HG02623 (cell line): ENCODE data around the gene EBF3.

Experiments used
- ATAC-seq: cut with Tn5 transposase; IDR thresholded peaks from one replicate; pipeline ENCODE4 v1.9.1; 2021; ENCODE audit warnings: moderate library complexity; ENCODE audit not compliant: unreplicated experiment

Gene EBF3

GRCh38 chr10:129963641-129964501 is at the start of gene EBF3:
TSS of gene EBF3 (minus strand) at chr10:129964274. CDS start at chr10:129963768, 506 bp downstream.
- ATAC-seq, result no peak

GRCh38 chr10:130013335-130014262 is 49.5 kb upstream of the EBF3 start:
- no peak for ATAC-seq

GRCh38 chr10:130012129-130012528 is 48.1 kb upstream of the EBF3 start:
- ATAC-seq, result no peak

- ATAC-seq, result no peak
These were observed 46.6 kb upstream of the EBF3 start for GRCh38 chr10:130010653-130011052.

GRCh38 chr10:130009228-130009627 is 45.2 kb upstream of the EBF3 start:
- ATAC-seq, result no peak

- no peak for ATAC-seq
These were observed 39.9 kb upstream of the EBF3 start for GRCh38 chr10:130003787-130004613.

GRCh38 chr10:130003166-130003565 is 39.1 kb upstream of the EBF3 start:
- no peak for ATAC-seq

GRCh38 chr10:130002606-130003005 is 38.5 kb upstream of the EBF3 start:
- no peak for ATAC-seq

GRCh38 chr10:130000918-130001317 is 36.8 kb upstream of the EBF3 start:
- no peak for ATAC-seq

- ATAC-seq, result no peak
These were observed 35.1 kb upstream of the EBF3 start for GRCh38 chr10:129999140-129999539.

GRCh38 chr10:129993621-129994020 is 29.5 kb upstream of the EBF3 start:
- ATAC-seq, result no peak

GRCh38 chr10:129992356-129992755 is 28.3 kb upstream of the EBF3 start:
- no peak for ATAC-seq

- no peak for ATAC-seq
These were observed 18.8 kb upstream of the EBF3 start for GRCh38 chr10:129982825-129983224.

- no peak for ATAC-seq
These were observed 14.9 kb upstream of the EBF3 start for GRCh38 chr10:129978980-129979379.

GRCh38 chr10:129978322-129978721 is 14.2 kb upstream of the EBF3 start:
- no peak for ATAC-seq

GRCh38 chr10:129977794-129978193 is 13.7 kb upstream of the EBF3 start:
- ATAC-seq, result no peak

- ATAC-seq, result no peak
These were observed 9.6 kb upstream of the EBF3 start for GRCh38 chr10:129973674-129974059.

- no peak for ATAC-seq
These were observed 9.0 kb upstream of the EBF3 start for GRCh38 chr10:129972966-129973673.

GRCh38 chr10:129972145-129972965 is 8.3 kb upstream of the EBF3 start:
- ATAC-seq, result no peak
